DLD1 (cell line): ENCODE data around the gene TIFAB.

ENCODE experiments used
- in situ Hi-C: cut with HindIII; loops from 2 replicates; pipeline ENCODE4 v1.10.0; 2017; ENCODE audit warnings: low sequenced_read_pairs

The TIFAB gene

DNA sequence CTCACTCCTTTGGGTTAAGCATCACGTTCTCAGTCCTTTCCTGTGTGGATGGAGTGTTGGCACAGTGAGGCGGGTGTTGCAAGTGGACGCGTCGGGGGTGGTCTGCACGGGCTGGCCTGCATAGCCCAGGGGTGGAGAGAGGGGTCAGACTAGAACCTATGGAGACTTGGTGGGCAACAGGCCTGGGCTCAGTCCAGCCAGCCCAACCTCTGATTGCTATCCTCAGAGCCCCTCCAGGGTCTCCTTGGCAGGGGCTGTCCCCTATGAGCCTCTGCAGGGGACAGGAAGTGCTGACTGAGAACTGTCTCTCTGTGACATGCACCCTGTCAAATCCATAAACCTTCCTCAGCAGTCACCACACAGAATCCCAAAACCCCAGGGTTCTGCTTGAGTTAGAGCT, 7.3 kb downstream of the TIFAB start:
- in situ Hi-C loops, result no loop called here

DNA sequence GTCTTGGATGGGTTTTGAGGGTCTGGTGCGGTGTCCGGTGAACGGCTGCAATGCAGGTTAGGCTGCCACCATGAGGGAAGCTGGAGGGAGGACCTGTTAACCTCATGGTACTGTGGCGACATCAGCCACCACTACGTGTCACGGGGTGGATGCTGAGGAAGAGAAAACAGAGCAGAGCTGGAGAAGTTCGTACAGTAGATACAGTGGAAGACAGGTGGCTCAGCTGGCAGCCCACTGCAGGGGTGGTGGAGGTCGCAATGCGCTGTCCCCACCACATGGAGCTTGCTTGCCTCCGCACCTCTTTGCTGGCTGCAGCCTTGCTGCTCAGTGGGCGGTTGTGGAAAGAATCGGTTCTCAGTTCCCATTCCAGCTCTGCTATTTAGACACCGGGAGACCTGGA, 7.8 kb downstream of the TIFAB start:
- in situ Hi-C loops, result no loop called here

GRCh38 chr5:135443161-135443960, 8.8 kb downstream of the TIFAB start:
- in situ Hi-C loops, result no loop called here

DNA sequence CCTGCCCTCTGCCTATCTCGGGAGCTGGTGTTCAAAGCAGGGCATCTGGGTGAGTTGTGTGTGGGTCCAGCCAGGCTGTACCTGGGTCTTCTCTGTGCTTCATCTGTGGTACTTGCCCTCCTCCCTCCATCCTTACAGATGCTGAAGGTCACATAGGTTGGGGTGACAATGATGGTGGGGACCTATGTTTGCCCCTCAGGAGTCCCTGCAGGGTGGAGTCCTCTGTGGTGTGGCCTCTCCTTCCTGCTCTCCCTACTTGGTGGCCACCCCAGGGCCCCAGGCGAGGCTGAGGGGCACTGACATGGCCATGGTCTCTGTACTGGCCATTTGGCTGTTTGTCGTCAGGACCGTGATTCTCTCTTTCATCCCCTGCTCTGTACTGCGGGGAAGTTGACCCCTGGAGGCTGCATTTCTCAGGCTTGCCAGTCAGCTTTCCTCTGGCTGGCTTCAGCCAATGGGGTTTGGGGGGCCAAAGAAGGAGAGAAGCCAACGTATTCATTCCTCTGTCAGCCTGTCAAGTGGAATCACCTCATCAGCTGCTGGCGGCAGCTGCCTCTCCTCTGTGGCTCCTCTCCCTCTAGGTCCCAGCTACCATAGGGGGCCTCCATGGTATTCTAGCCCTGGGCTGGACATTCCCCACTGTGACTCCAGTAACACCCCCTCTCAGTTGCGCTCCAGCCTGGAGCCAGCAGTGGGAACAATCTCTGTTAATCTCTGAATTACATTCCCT, 9.6 kb downstream of the TIFAB start:
- in situ Hi-C loops, result no loop called here

DNA sequence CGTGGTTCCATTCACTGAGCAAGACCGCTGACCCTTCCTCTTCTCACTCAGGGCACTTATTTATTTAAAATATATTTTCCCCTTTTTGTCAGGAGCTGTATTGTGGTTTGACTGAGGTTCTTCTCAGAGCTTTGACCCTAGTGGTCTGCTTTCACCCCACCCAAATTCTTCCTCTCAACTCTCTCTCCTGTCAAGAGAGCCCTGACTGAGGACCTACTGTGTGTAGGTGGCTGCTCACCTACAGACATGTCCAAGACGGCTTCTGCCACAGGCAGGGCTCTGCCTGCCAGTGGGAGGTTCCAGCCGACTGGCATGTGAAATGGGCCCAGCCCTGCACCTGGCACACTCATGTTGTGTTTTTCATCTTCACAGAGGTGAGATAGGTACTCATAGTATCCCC, 10.2 kb downstream of the TIFAB start:
- in situ Hi-C loops, result no loop called here

GRCh38 chr5:135441350-135441831, 10.8 kb downstream of the TIFAB start:
- in situ Hi-C loops, result no loop called here

GRCh38 chr5:135440916-135441315, 11.2 kb downstream of the TIFAB start:
- in situ Hi-C loops, result no loop called here

GRCh38 chr5:135439231-135440205, 12.6 kb downstream of the TIFAB start:
- in situ Hi-C loops, result no loop called here

DNA sequence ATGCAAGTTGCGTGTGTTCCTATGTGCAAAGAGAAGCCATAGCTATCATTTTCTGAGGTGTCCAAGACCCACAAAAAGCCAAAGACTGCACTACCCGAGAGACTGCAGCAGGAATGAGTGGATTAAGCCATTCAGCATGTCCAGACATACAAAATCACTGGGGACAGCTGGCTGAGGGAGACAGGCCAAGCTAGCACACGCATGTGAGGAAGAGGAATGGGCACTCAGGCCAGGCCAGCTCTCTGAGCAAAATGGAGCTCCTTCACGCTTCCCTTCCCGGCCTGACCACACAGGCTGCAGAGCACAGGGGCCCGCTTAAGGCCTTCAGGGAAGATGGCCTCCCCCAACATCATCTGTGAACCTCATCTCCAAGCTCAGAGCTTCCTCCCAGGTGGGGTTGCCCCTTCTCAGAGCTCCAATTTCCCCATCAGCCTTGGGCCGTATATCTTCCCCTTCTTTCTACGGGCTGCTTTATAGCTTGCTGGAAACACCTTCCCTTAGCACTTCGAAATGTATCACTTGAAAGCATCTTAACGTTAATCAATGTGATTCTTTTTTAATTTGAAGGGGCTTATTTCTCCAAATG, 13.4 kb downstream of the TIFAB start:
- in situ Hi-C loops, result no loop called here

- in situ Hi-C loops, result no loop called here
These were observed 14.2 kb downstream of the TIFAB start for GRCh38 chr5:135437796-135438560.

DNA sequence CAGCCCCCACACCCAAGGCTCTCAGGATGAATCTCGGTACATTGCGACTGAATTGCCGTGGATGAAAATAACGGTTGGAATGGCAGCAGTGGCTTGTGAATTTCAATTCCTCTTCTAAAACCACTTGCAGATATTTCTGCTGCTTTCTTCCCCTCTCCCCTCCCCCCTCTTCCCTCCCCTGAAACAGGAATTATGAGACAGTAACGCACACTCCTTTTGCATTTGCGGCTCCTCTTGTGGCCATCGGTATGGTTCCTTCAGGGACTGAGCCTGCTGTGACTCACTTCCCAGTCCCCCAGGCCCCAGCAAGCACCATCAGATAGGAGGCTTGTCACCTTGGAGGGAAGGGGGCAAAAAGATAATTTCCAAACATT, 14.7 kb downstream of the TIFAB start:
- in situ Hi-C loops, result no loop called here

DNA sequence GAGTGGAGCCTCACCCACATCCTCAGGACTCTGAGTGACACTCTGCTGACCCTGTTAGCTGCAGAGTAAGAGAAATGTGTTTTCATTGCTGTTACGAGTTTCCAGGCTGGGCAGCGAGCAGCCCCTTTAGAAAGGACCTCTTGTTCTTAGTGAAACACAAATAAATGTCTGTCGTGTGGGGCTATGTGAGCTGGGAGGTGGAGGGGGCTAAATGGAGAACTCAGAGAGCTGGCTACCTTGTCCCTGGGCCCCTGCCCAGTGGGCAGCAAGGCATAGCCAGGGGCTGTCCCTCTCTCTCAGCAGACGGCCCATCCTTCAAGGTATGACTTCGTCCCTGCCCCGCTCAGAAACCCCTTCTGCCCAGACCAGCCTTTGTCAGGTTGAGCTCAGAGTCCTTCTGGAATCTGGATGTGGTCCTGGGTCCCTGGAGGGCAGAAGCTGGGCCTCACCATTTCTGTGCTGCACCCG, 15.2 kb downstream of the TIFAB start:
- in situ Hi-C loops, result no loop called here

DNA sequence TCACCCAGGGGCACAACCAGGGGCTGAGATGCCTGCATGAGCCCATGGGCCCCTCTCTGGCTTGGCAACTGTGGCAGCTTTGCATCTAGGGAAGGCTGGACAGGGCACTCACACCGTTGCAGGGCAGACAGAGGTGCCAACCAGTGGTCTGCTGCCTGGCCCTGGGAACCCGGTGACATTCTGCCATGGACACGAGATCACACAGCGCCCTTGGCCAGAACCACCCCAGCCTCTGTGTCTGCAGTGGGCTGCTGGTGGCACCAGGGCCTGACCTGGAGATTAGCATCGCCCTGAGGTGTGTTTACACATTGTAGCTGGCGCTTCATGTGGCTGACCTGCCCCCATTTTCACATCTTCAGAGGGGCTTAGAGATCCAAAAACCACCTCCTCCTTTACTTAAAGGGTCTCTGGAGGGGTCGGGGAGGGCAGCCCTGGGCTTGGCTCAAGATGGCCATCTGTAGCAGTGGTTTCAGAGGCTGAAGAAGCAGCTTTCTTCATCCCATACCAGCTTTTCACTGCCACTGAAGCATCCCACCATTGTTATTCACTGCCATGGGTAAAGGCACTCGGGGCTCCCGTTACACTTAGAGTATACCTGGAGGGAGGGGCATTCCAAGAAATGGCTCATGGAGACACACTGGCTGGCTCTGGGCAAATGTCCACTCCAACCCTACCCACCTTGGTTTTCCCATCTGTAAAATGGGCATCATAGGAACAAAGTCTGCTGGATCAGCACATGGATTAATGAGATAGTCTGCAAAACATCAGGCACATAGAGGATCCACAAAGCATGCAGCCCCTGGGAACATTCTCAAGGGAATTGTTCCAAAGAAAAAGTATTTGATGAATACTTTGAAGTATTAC, 16.5 kb downstream of the TIFAB start:
- in situ Hi-C loops, result no loop called here

- in situ Hi-C loops, result no loop called here
These were observed 17.3 kb downstream of the TIFAB start for GRCh38 chr5:135434591-135435466.

GRCh38 chr5:135433681-135434426, 18.3 kb downstream of the TIFAB start:
- in situ Hi-C loops, result no loop called here

DNA sequence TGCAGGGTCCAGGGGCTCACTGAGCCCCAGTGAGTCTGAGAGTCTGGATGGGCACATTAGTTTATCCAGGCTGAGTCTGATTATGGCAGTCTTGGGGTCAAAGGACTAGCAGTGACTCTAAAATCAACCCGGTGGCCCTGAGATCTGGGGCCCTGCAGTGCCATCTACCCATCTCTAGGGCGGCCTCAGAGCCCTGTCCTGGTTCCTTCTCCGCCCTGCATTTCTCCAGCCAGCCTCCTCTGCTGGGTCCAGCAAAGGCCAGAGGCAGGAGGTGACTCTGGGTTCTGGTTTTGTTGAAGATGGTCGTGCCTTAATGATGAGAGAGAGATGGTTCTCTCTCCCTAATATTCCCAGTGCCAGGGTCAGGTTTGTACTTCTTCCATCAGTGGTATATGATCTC, 20.0 kb downstream of the TIFAB start:
- in situ Hi-C loops, result no loop called here

- in situ Hi-C loops, result no loop called here
These were observed 22.1 kb downstream of the TIFAB start for GRCh38 chr5:135430135-135430437.
